ENCODE results near the gene MRPS27. TPM values are rescaled to one million over a fixed set of nuclear protein-coding genes. Genes with fewer than 3 reads are reported as not detected.
A peak's percentile ranks its signal among the peaks of the same experiment; 100 is the strongest.

Gene MRPS27
- total and polyA plus RNA-seq, 9 of the 15 experiments (the other 6 are each of a cell fraction or from before 2014, with no cell fraction given) = 73.6 to 144 (median 106) TPM

DNA sequence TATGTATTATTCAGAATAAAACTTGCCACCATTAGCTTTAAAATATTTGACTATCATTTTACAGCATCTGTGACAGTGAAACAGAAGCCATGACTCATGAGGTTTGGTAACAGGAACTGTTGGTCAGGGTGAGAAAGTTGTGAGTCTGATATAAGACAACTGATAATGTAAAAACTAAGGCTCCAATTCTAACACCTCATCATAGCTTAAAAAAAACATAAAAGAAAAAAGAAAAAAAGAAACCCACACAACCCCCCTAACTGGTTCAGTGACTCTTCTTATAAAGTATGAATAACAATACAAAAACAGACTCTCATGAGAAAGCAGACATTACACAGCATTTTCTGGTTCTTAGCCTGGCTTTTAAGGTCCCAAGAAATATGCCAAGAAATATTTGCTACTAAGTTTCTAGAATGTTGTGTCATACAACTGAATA, 85.8 kb downstream of the MRPS27 start (continued):
- no peak for TF ChIP-seq IFI16 (CRISPR knock-in tag; IDR thresholded peaks at IDR 0.05)
- TF ChIP-seq CXXC5 (CRISPR knock-in tag; IDR thresholded peaks at IDR 0.05) = 0 out of 2 replicates have a peak, but pooled peaks have one; percentile 15
- TF ChIP-seq, protein P1, sequence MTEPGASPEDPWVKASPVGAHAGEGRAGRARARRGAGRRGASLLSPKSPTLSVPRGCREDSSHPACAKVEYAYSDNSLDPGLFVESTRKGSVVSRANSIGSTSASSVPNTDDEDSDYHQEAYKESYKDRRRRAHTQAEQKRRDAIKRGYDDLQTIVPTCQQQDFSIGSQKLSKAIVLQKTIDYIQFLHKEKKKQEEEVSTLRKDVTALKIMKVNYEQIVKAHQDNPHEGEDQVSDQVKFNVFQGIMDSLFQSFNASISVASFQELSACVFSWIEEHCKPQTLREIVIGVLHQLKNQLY (CRISPR knock-in tag; conservative IDR thresholded peaks at IDR 0.05) = no peak
- TF ChIP-seq TAL1 (IDR thresholded peaks at IDR 0.05) = peak; percentile 81
- TF ChIP-seq SOX6 (IDR thresholded peaks at IDR 0.05) = peak; percentile 43; the same call in 1 of the 2 replicates
- no peak for TF ChIP-seq ZNF165 (CRISPR knock-in tag; IDR thresholded peaks at IDR 0.05; ENCODE audit: borderline replicate concordance)
- TF ChIP-seq CBFA2T2 (conservative IDR thresholded peaks at IDR 0.05) = peak; percentile 62
- TF ChIP-seq, protein P2, sequence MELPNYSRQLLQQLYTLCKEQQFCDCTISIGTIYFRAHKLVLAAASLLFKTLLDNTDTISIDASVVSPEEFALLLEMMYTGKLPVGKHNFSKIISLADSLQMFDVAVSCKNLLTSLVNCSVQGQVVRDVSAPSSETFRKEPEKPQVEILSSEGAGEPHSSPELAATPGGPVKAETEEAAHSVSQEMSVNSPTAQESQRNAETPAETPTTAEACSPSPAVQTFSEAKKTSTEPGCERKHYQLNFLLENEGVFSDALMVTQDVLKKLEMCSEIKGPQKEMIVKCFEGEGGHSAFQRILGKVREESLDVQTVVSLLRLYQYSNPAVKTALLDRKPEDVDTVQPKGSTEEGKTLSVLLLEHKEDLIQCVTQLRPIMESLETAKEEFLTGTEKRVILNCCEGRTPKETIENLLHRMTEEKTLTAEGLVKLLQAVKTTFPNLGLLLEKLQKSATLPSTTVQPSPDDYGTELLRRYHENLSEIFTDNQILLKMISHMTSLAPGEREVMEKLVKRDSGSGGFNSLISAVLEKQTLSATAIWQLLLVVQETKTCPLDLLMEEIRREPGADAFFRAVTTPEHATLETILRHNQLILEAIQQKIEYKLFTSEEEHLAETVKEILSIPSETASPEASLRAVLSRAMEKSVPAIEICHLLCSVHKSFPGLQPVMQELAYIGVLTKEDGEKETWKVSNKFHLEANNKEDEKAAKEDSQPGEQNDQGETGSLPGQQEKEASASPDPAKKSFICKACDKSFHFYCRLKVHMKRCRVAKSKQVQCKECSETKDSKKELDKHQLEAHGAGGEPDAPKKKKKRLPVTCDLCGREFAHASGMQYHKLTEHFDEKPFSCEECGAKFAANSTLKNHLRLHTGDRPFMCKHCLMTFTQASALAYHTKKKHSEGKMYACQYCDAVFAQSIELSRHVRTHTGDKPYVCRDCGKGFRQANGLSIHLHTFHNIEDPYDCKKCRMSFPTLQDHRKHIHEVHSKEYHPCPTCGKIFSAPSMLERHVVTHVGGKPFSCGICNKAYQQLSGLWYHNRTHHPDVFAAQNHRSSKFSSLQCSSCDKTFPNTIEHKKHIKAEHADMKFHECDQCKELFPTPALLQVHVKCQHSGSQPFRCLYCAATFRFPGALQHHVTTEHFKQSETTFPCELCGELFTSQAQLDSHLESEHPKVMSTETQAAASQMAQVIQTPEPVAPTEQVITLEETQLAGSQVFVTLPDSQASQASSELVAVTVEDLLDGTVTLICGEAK (IDR thresholded peaks at IDR 0.05) = no peak
- TF ChIP-seq, protein P2 (CRISPR knock-in tag; IDR thresholded peaks at IDR 0.05) = no peak
- no peak for TF ChIP-seq HEY1 (CRISPR knock-in tag; IDR thresholded peaks at IDR 0.05; ENCODE audit: borderline replicate concordance)
- TF ChIP-seq VEZF1 (CRISPR knock-in tag; IDR thresholded peaks at IDR 0.05) = peak; percentile 47; the same call in 1 of the 2 replicates
- TF ChIP-seq ARID1B (IDR thresholded peaks at IDR 0.05) = peak; percentile 96
- 0 out of 2 replicates have a peak, but pooled peaks have one; percentile 56 for TF ChIP-seq OTX1 (CRISPR knock-in tag; IDR thresholded peaks at IDR 0.05)
- no peak for TF ChIP-seq CBX1 (IDR thresholded peaks at IDR 0.05; ENCODE audit: low read depth)
- no peak for TF ChIP-seq CBX8 (IDR thresholded peaks at IDR 0.05; ENCODE audit: borderline replicate concordance, extremely low read depth, low read depth, low read length, poor library complexity, severe bottlenecking)
- no peak for TF ChIP-seq SNRNP70 (optimal IDR thresholded peaks at IDR 0.05; ENCODE audit: low read depth, low read length)
- TF ChIP-seq FOXJ3 (CRISPR knock-in tag; IDR thresholded peaks at IDR 0.05) = no peak
- TF ChIP-seq POLR2AphosphoS5 (IDR thresholded peaks at IDR 0.05; ENCODE audit: control insufficient read depth, insufficient read depth, low read depth, low read length) = peak; percentile 52; the same call in 1 of the 2 replicates
